DND-41 (cell line): ENCODE results near the gene TMEM185A.

Experiments used
- ATAC-seq: fragments of 200-7000 bp; cut with Tn5 transposase; 3 replicates; pipeline ENCODE4 v1.9.1; 2021; ENCODE audit warnings: low read depth; ENCODE audit not compliant: insufficient read depth
- DNase-seq: peaks from one replicate; pipeline ENCODE4 v3.0.0-alpha.2; 2020
- H2AFZ ChIP-seq: 2 replicates; pipeline ENCODE4 v1.6.0; 2012; ENCODE audit warnings: low read depth, low read length
- H3K27ac ChIP-seq: 2 replicates; pipeline ENCODE4 v1.5.1; 2012; ENCODE audit warnings: low read length, inconsistent platforms
- H3K27me3 ChIP-seq: fragments of 200-600 bp; sonication (generic); 2 replicates; pipeline ENCODE4 v1.6.0; 2012; ENCODE audit warnings: low read length, mild to moderate bottlenecking, inconsistent platforms; ENCODE audit not compliant: insufficient read depth, poor library complexity
- H3K36me3 ChIP-seq: 2 replicates; pipeline ENCODE4 v1.5.1; 2012; ENCODE audit warnings: low read length, inconsistent platforms; ENCODE audit not compliant: insufficient read depth
- H3K4me1 ChIP-seq: 2 replicates; pipeline ENCODE4 v1.5.1; 2012; ENCODE audit warnings: mild to moderate bottlenecking, low read length; ENCODE audit not compliant: insufficient read depth
- H3K4me2 ChIP-seq: 2 replicates; pipeline ENCODE4 v1.6.0; 2012; ENCODE audit warnings: mild to moderate bottlenecking, moderate library complexity, low read length, inconsistent platforms; ENCODE audit not compliant: insufficient read depth
- H3K4me3 ChIP-seq, 2 experiments: fragments of 200-600 bp in 1 of 2; shearing (Covaris generic) in 1 of 2; 2 replicates each; pipeline ENCODE4 v1.5.1; 2012 to 2016; ENCODE audit warnings: inconsistent platforms in 2 of 2, low read length in 2 of 2, mild to moderate bottlenecking in 2 of 2, low read depth in 1 of 2, moderate library complexity in 1 of 2
- H3K79me2 ChIP-seq: 2 replicates; pipeline ENCODE4 v1.6.0; 2012; ENCODE audit warnings: low read length, inconsistent platforms; ENCODE audit not compliant: insufficient read depth
- H3K9ac ChIP-seq: 2 replicates; pipeline ENCODE4 v1.6.0; 2012; ENCODE audit warnings: low read depth, mild to moderate bottlenecking, inconsistent platforms, low read length, moderate library complexity
- H3K9me3 ChIP-seq: 2 replicates; pipeline ENCODE4 v1.5.1; 2012; ENCODE audit warnings: low read length, moderate library complexity, mild to moderate bottlenecking, inconsistent platforms; ENCODE audit not compliant: insufficient read depth, severe bottlenecking
- H4K20me1 ChIP-seq: 2 replicates; pipeline ENCODE4 v1.6.0; 2012; ENCODE audit warnings: low read length; ENCODE audit not compliant: insufficient read depth
- EZH2 ChIP-seq: IDR thresholded peaks from 3 replicates; pipeline ENCODE4 v1.6.1; 2012; ENCODE audit warnings: borderline replicate concordance, low read depth, mild to moderate bottlenecking, moderate library complexity, low read length, inconsistent platforms; ENCODE audit not compliant: severe bottlenecking
- TF ChIP-seq, protein P1 (sequence below): IDR thresholded peaks from 2 replicates; pipeline ENCODE4 v1.5.1; 2012; ENCODE audit warnings: borderline replicate concordance, low read length, moderate library complexity, mild to moderate bottlenecking; ENCODE audit not compliant: poor library complexity, severe bottlenecking; ENCODE audit errors: extremely low read depth

TMEM185A gene

DNA sequence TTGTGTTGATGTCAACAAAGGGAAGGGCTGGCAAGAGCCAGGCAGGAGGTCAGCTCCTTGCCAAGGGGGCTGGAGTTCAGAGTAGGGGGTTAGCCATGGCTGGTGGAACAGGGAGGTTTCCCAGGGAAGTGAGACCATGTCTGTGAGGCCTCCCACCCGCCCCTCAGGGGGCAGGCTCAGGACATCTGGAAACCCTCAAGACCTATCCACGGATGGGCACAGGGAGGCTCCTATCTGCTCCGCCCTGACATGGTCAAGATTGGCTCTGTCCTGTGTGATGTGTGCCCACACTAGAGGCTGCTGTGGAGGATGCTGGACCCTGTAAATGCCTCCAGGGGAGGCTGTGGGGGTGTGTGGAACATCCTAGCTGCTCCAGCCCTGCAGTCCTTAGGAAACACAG, 8.0 kb upstream of the TMEM185A start:
- no peak for TF ChIP-seq EZH2
- TF ChIP-seq, protein P1, sequence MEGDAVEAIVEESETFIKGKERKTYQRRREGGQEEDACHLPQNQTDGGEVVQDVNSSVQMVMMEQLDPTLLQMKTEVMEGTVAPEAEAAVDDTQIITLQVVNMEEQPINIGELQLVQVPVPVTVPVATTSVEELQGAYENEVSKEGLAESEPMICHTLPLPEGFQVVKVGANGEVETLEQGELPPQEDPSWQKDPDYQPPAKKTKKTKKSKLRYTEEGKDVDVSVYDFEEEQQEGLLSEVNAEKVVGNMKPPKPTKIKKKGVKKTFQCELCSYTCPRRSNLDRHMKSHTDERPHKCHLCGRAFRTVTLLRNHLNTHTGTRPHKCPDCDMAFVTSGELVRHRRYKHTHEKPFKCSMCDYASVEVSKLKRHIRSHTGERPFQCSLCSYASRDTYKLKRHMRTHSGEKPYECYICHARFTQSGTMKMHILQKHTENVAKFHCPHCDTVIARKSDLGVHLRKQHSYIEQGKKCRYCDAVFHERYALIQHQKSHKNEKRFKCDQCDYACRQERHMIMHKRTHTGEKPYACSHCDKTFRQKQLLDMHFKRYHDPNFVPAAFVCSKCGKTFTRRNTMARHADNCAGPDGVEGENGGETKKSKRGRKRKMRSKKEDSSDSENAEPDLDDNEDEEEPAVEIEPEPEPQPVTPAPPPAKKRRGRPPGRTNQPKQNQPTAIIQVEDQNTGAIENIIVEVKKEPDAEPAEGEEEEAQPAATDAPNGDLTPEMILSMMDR = no peak
- H3K4me1 ChIP-seq = no peaks in the 10 kb centered on the region
- H4K20me1 ChIP-seq = no peaks in the 10 kb centered on the region
- ATAC-seq (no peak), DNase-seq (no peak)
- H3K9ac ChIP-seq = no peak overlapping the region
- H2AFZ ChIP-seq = no peak overlapping the region
- H3K4me3 ChIP-seq = no peak overlapping the region
- no peak overlapping the region for H3K4me2 ChIP-seq
- H3K79me2 ChIP-seq = no peaks in the 10 kb centered on the region
- no peaks in the 10 kb centered on the region for H3K9me3 ChIP-seq
- H3K27ac ChIP-seq = no peak overlapping the region
- H3K27me3 ChIP-seq = no peaks in the 10 kb centered on the region
- no peaks in the 10 kb centered on the region for H3K36me3 ChIP-seq

DNA sequence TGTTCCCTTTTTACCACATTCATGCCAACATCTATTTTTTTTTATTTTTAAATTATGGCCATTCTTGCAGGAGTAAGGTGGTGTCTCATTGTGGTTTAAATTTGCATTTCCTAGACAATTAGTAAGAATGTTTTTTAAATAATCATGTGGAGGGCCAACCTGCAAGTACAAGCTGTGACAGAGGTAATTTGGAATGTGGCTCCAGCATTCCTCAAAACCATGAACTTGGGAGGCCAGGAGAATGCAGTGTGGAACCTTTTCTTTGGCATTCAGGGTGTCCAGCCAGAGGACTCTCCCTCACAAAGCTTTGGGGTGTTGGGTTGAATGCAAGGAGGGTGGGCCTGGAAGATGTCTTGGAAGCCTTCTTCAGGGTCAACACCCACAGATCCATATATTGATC, 7.3 kb upstream of the TMEM185A start:
- Histone ChIP-seq H3K27ac (no peak overlapping the region), H3K9ac (no peak overlapping the region), H3K4me3 (no peak overlapping the region), H3K9me3 (no peaks in the 10 kb centered on the region), H3K36me3 (no peaks in the 10 kb centered on the region), H3K4me1 (no peaks in the 10 kb centered on the region), H3K79me2 (no peaks in the 10 kb centered on the region), H4K20me1 (no peaks in the 10 kb centered on the region), H2AFZ (no peak overlapping the region), H3K4me2 (no peak overlapping the region), H3K27me3 (no peaks in the 10 kb centered on the region)
- ATAC-seq (no peak), DNase-seq (no peak)
- TF ChIP-seq, protein P1 = no peak
- no peak for TF ChIP-seq EZH2

DNA sequence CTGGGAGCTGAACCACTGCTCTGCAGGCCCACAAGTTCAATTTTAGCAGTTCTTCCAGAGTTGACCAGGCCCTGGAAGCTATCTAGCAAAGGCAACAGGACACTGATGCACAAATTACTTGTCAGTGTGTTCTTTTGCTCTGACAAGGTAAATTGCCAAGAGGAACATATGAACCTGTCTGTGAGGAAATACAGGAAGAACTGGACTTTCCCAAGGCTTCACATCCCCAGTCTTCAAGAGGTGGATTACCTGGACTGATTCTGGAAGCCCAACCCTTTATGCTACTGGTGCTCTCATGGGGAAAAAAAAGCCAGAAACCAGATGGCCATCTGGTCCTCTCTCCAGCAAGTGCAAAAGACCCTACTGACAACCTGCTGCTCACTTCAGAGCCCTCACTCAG, 1.9 kb upstream of the TMEM185A start:
- Histone ChIP-seq H3K4me3 (no peak overlapping the region), H3K79me2 (peaks cover 22% of the 10 kb centered on the region), H3K36me3 (no peaks in the 10 kb centered on the region), H3K27me3 (no peaks in the 10 kb centered on the region), H3K27ac (no peak overlapping the region), H3K4me1 (peaks cover 27% of the 10 kb centered on the region), H3K9me3 (no peaks in the 10 kb centered on the region), H3K4me2 (no peak overlapping the region), H2AFZ (no peak overlapping the region), H4K20me1 (peaks cover 7% of the 10 kb centered on the region; the same call in 1 of the 2 replicates), H3K9ac (no peak overlapping the region)
- ATAC-seq (no peak), DNase-seq (no peak)
- TF ChIP-seq, protein P1 = no peak
- no peak for TF ChIP-seq EZH2
